ENCODE data around the gene TTC13.
"Not testable (repeated sequence)": the region's sequence is repeated elsewhere in the genome, so short reads cannot be mapped to it uniquely, and the experiment has no call there.

TTC13 gene

GRCh38 chr1:230978491-230979388, at the start of gene TTC13, which contains the start of gene ARV1:
Gene TTC13, minus strand, starts transcription at chr1:230978861. Its CDS starts 31 bp downstream, at chr1:230978830.
Gene ARV1, plus strand, starts transcription at chr1:230979094. Its CDS starts 12 bp downstream, at chr1:230979106.
- DNase-seq, result peak; percentile 100

GRCh38 chr1:231027971-231028370, 49.3 kb upstream of the TTC13 start:
- no peak for DNase-seq

GRCh38 chr1:231027136-231027925, 48.7 kb upstream of the TTC13 start:
- peak; percentile 89 for DNase-seq

- no peak for DNase-seq
These were observed 47.9 kb upstream of the TTC13 start for GRCh38 chr1:231026576-231026975.

- no peak for DNase-seq
These were observed 44.5 kb upstream of the TTC13 start for GRCh38 chr1:231023150-231023549.

- DNase-seq, result not testable (repeated sequence)
These were observed 43.9 kb upstream of the TTC13 start for GRCh38 chr1:231022543-231022942.

GRCh38 chr1:231021540-231022031, 42.9 kb upstream of the TTC13 start:
- DNase-seq, result no peak

- DNase-seq, result no peak
These were observed 42.2 kb upstream of the TTC13 start for GRCh38 chr1:231020816-231021215.

- no peak for DNase-seq
These were observed 41.5 kb upstream of the TTC13 start for GRCh38 chr1:231020139-231020601.

GRCh38 chr1:231019711-231020110, 41.0 kb upstream of the TTC13 start:
- DNase-seq, result no peak

- DNase-seq, result no peak
These were observed 38.3 kb upstream of the TTC13 start for GRCh38 chr1:231016966-231017365.

- no peak for DNase-seq
These were observed 37.6 kb upstream of the TTC13 start for GRCh38 chr1:231016234-231016633.

GRCh38 chr1:231013391-231014015, 34.8 kb upstream of the TTC13 start:
- no peak for DNase-seq

- DNase-seq, result no peak
These were observed 33.3 kb upstream of the TTC13 start for GRCh38 chr1:231011963-231012362.

GRCh38 chr1:231011360-231011759, 32.7 kb upstream of the TTC13 start:
- DNase-seq, result no peak

GRCh38 chr1:231007535-231007934, 28.9 kb upstream of the TTC13 start:
- not testable (repeated sequence) for DNase-seq

GRCh38 chr1:231001892-231002291, 23.2 kb upstream of the TTC13 start:
- DNase-seq, result no peak

- DNase-seq, result no peak
These were observed 22.0 kb upstream of the TTC13 start for GRCh38 chr1:231000639-231001038.

GRCh38 chr1:231000201-231000600, 21.5 kb upstream of the TTC13 start:
- no peak for DNase-seq

GRCh38 chr1:230994860-230995259, 16.2 kb upstream of the TTC13 start:
- no peak for DNase-seq

GRCh38 chr1:230992100-230992774, 13.6 kb upstream of the TTC13 start:
- no peak for DNase-seq

- DNase-seq, result no peak
These were observed 8.8 kb upstream of the TTC13 start for GRCh38 chr1:230987448-230987847.
